Measurements from ENCODE around the gene SECTM1.

The SECTM1 gene

DNA sequence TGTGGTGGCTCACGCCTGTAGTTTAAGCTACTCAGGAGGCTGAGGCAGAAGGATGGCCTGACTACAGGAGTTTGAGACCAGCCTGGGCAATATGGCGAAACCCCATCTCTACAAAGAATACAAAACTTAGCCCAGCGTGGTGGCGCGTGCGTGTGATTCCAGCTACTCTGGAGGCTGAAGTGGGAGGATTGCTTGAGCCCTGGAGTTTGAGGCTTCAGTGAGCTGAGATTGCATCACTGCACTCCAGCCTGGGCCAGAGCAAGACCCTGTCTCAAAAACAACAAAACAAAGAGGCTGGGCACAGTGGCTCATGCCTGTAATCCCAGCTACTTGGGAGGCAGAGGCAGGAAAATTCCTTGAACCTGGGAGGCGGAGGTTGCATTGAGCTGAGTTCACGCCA lies 53.0 kb downstream of the SECTM1 start:
- no peak for DNase-seq (ENCODE audit: low spot score)

DNA sequence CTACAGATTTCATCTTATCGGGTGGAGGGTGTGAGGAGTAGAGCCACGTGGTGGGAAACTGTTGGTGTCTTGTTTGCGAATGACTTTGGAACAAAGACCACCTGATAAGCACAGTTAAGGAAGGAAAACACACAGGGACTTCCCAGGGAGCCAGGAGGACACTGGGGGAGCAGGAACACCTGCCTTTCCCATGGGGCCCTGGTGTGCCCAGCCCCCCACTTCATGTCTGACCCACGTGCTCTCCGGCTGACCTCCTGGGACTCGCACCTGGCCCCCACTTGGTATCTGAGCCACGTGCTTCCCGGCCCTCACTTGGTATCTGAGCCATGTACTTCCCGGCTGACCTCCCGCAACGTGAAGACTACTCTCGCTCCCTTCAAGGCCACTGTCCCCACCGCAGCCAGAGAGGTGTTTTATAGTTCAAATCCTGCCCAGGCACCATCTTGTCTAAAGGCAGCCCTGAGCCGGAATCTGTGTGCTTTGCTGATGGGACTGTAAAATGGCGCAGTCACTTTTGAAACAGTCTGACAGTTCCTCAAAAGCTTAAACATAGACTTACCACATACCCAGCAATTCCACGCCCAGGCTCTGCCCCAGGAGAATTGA lies 54.7 kb downstream of the SECTM1 start:
- DNase-seq (ENCODE audit: low spot score), result no peak

DNA sequence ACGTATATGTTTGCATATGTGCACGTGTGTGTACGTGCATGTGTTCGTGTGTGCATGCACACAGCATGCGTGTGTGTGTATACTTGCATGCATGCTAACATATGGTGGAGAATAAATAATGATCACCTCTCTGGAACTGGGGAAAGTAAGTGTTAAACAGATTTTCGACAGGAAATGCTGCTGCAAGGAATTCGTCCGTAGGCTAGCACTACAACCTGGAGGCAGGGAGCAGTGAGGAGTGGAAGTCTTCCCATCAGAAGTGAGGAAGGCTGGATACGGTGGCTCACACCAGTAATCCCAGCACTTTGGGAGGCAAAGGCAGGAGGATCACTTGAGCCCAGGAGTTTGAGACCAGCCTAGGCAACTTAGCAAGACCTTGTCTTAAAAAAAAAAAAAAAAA lies 55.3 kb downstream of the SECTM1 start:
- DNase-seq (ENCODE audit: low spot score), result no peak

GRCh38 chr17:82277851-82278250 lies 55.7 kb downstream of the SECTM1 start:
- DNase-seq (ENCODE audit: low spot score), result no peak

DNA sequence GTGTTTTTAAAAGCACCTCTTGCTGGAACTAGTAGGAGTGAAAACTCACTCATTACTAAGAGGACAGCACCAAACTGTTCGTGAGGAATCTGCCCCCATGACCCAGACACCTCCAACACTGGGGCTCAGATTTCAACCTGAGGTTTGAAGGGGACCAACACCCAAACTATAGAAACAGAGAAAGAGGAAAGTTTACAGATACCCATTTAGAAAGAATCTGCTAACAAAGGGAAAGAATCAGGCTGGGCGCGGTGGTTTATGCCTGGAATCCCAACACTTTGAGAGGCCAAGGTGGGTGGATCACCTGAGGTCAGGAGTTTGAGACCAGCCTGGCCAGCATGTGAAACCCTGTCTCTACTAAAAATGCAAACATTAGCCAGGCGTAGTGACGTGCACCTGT lies 56.6 kb downstream of the SECTM1 start:
- no peak for DNase-seq (ENCODE audit: low spot score)

GRCh38 chr17:82275326-82275725 lies 58.2 kb downstream of the SECTM1 start:
- no peak for DNase-seq (ENCODE audit: low spot score)

DNA sequence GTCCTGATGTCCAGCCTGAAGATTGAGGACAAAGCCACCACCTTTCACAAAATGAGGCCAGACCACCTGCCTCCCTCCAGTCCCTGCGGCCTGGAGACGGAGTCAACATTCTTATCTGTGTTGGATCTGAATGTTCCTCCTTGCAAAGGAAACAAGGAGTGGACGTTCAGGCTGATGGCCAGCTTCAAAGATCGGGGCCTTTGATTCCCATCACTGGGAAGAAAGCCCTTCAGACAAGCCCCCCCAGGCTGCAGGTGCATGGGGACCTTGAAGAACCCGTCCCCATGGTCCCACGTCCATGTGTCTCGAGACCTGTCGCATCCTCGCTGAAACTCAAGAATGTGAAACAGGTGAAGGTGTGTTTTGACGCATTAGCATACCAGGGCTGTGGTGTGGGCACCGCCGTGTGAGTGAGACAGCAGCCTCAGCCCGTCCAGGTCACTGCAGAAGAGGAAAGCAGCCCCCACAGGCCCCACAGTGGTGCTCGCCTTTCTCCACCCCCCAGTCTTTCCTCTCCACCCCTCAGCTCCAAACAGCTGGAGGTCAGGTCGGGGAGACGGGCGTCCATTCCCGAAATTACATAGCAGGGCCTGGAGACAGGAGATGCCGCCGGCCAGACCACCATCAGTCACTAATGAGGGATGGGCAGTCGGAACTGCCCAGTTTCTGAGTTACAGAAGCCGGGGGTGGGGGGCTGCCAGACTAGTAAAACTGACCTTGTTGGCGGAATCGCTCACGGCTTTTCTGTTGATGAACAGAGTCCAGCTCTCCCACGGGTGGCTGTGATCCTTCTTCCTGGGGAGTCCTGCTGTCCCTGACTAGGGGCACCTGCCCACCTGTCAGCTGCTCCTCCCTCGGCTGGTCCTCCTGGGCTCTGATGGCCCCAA lies 59.2 kb downstream of the SECTM1 start:
- DNase-seq (ENCODE audit: low spot score), result no peak

- peak; percentile 88 for DNase-seq (ENCODE audit: low spot score)
Measured at GRCh38 chr17:82273327-82274133, 60.0 kb downstream of the SECTM1 start, which contains the start of gene CSNK1D. TSS of gene CSNK1D (minus strand) at chr17:82273700. CDS start at chr17:82273381, 319 bp downstream.

DNA sequence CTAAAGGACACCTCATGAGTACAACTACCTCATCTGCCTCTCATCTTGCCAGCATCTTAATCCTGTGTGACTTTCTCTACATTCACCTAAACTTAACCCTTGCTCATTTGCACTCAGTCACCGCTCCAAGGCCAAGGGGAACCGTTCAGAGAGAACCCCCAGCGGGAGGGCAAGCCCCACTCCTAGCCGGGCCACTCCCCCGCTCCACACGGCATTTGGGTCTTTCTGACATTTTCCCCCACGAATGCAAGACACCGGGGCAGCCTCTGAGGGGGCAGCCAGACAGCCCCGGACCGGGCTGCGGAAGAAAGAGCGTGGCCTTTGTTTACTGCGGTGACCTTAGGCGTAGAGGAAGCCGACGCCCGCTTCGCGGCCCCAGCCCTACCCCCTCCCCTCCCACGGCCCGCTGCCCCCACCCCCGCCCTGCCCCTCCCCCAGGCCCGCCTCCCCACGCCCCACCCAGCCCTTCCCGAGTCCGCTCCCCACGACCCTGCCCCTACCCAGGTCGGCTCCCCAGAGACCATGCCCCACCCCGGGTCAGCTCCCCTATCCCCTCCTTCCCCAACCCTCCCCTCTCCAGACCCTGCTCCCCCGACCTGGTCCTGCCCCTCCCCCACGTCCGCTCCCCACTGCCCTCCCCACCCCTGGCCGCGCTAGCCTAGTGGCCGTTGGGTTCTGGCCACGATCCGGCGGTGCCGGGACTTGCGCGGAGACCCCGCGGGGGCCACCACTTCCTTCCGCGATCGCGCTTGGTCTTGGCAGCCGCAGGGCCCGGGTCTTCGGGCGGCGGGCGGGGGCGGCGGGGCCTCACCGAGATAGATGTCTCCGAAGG lies 60.9 kb downstream of the SECTM1 start:
- DNase-seq (ENCODE audit: low spot score), result peak; percentile 20

DNA sequence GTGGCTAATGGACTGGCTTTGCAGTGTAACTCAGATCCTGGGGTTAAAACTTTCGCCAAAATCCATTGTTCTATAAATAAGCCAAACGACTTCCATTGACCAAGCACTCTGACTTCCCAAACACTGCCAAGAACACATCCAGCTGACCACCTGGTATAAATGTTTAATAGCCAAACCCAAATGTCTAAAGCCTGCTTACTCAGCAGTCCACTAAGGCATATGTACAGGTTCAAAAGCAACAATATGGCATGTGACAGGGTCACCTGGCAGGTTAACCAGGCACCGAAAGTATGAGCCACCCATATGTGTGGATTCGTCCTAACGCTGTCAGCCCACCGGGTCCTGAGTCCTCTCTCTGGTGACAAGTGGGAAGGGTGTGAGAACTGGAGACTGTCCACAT lies 62.2 kb downstream of the SECTM1 start:
- DNase-seq (ENCODE audit: low spot score), result no peak

All from CD4-positive, alpha-beta T cell treated with Interleukin-15 for 4 hours (primary cell).